OCI-LY1 (cell line): Measurements from ENCODE around the gene BMPR2.

Source experiments
- CTCF ChIP-seq: fragments of 200-600 bp; sonication (generic), shearing (Covaris generic); IDR thresholded peaks from 2 replicates; pipeline ENCODE4 v1.5.1; 2017; ENCODE audit warnings: mild to moderate bottlenecking, antibody characterized with exemption, low read length, moderate library complexity, mixed read lengths
- EZH2 ChIP-seq: fragments of 200-600 bp; sonication (generic), shearing (Covaris generic); IDR thresholded peaks from 2 replicates; pipeline ENCODE4 v1.8.0; 2017; ENCODE audit warnings: borderline replicate concordance, mixed run types, mild to moderate bottlenecking, antibody characterized with exemption, low read length, moderate library complexity, mixed read lengths

GRCh38 chr2:202434472-202434871 is 58.3 kb downstream of the BMPR2 start:
- TF ChIP-seq CTCF (no peak), EZH2 (no peak)
